Stimulated activated CD8-positive, alpha-beta memory T cell treated with anti-CD3 and anti-CD28 coated beads, Interleukin-2, amount 100 ng/mL, for 1 hour (primary cell): ENCODE measurements around the gene PGA5.

Experiments used
- DNase-seq, 2 donors: peaks; one replicate each; pipeline ENCODE4 v3.0.0-alpha.2; 2020; ENCODE audit warnings: low read depth in 2 of 2

PGA5 gene

GRCh38 chr11:61267437-61267841 is 26.5 kb downstream of the PGA5 start:
- no peak for DNase-seq

- DNase-seq: no peak
These were observed 27.7 kb downstream of the PGA5 start for GRCh38 chr11:61268588-61269250.

GRCh38 chr11:61270354-61271076 is 29.5 kb downstream of the PGA5 start:
- DNase-seq: no peak

GRCh38 chr11:61272731-61273130 is 31.8 kb downstream of the PGA5 start:
- no peak for DNase-seq

- no peak for DNase-seq
These were observed 32.5 kb downstream of the PGA5 start for GRCh38 chr11:61273178-61274078.

GRCh38 chr11:61274084-61274483 is 33.1 kb downstream of the PGA5 start:
- DNase-seq: no peak

GRCh38 chr11:61275191-61275590 is 34.2 kb downstream of the PGA5 start:
- no peak for DNase-seq

GRCh38 chr11:61277186-61278000 is 36.4 kb downstream of the PGA5 start:
- no peak for DNase-seq

- DNase-seq: no peak
These were observed 37.1 kb downstream of the PGA5 start for GRCh38 chr11:61278001-61278470.

- no peak for DNase-seq
These were observed 39.1 kb downstream of the PGA5 start for GRCh38 chr11:61279934-61280659.

GRCh38 chr11:61280883-61281580 is 40.1 kb downstream of the PGA5 start:
- DNase-seq: no peak

GRCh38 chr11:61281581-61282250 is 40.7 kb downstream of the PGA5 start:
- no peak for DNase-seq

- DNase-seq: no peak
These were observed 42.6 kb downstream of the PGA5 start for GRCh38 chr11:61283613-61284012.

- DNase-seq: no peak
These were observed 46.5 kb downstream of the PGA5 start for GRCh38 chr11:61287338-61287977.

GRCh38 chr11:61290905-61291690 is 50.1 kb downstream of the PGA5 start:
- DNase-seq: no peak

GRCh38 chr11:61292356-61292755 is 51.4 kb downstream of the PGA5 start:
- DNase-seq: no peak

GRCh38 chr11:61293867-61294716 is 53.1 kb downstream of the PGA5 start:
- no peak for DNase-seq
